Measurements from ENCODE around the gene ACKR2. TPM values are rescaled to one million over a fixed set of nuclear protein-coding genes. Genes with fewer than 3 reads are reported as not detected.

The ACKR2 gene
- total and polyA plus RNA-seq, 4 donors = 1.1 to 5.7 (median 3.5) TPM

GRCh38 chr3:42884324-42884723, 75.1 kb downstream of the ACKR2 start:
- TF ChIP-seq, protein P1, sequence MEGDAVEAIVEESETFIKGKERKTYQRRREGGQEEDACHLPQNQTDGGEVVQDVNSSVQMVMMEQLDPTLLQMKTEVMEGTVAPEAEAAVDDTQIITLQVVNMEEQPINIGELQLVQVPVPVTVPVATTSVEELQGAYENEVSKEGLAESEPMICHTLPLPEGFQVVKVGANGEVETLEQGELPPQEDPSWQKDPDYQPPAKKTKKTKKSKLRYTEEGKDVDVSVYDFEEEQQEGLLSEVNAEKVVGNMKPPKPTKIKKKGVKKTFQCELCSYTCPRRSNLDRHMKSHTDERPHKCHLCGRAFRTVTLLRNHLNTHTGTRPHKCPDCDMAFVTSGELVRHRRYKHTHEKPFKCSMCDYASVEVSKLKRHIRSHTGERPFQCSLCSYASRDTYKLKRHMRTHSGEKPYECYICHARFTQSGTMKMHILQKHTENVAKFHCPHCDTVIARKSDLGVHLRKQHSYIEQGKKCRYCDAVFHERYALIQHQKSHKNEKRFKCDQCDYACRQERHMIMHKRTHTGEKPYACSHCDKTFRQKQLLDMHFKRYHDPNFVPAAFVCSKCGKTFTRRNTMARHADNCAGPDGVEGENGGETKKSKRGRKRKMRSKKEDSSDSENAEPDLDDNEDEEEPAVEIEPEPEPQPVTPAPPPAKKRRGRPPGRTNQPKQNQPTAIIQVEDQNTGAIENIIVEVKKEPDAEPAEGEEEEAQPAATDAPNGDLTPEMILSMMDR (IDR thresholded peaks at IDR 0.05; ENCODE audit: control extremely low read depth, extremely low read depth) = no peak
- WGBS, 2 donors = 78 to 79% methylated on average over 2 of the region's 2 CpGs

DNA sequence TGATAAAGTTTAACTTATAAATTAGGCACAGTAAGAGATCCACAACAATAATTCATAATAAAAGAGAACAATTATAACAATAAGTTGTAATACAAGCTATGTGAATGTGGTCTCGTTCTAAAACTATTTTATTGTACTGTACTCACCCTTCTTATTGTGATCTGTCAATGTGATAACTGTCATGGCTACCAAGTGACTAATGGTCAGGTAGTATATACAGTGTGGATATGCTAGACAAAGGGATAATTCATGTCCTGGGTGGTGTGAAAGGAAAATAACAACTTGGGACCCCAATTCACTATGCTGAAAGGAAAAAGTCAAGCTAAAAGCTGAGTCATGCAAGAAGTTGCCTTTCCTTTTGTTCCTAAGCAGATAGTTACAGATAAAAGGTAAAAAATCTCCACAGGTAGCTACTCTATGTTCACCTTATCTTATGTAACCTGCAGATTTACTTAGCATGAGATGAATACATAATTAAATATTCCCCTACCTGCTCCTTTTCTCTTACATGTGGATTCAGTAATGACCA, 77.1 kb downstream of the ACKR2 start:
- WGBS, 2 donors = 76 to 78% methylated on average over 1 of the region's 1 CpG
- TF ChIP-seq, protein P1 (IDR thresholded peaks at IDR 0.05; ENCODE audit: control extremely low read depth, extremely low read depth) = no peak
- H3K27me3 ChIP-seq (ENCODE audit: control insufficient read depth in 3 of 3, insufficient read depth in 3 of 3, low read length in 2 of 3) = no peaks in the 10 kb centered on the region
- ATAC-seq (ENCODE audit: insufficient read depth, low FRiP score) = no peak
- H3K4me1 ChIP-seq (ENCODE audit: control insufficient read depth in 5 of 5, insufficient read depth in 5 of 5, low read length in 5 of 5) = peaks cover 0 to 2% (median 0%) of the 10 kb centered on the region in 5 donors
- no peak overlapping the region for H3K27ac ChIP-seq (ENCODE audit: low read depth in 1 of 2, low read length in 1 of 2)
- no peak for DNase-seq
- no peak overlapping the region for H3K9ac ChIP-seq (ENCODE audit: insufficient read depth in 1 of 2, low read length in 2 of 2)
- H3K36me3 ChIP-seq (ENCODE audit: control insufficient read depth in 4 of 4, insufficient read depth in 4 of 4, low read length in 4 of 4) = no peaks in the 10 kb centered on the region
- no peaks in the 10 kb centered on the region for H3K9me3 ChIP-seq (ENCODE audit: control insufficient read depth in 4 of 4, insufficient read depth in 3 of 4, low read length in 3 of 4)
- H3K4me3 ChIP-seq = no peak overlapping the region

More at GRCh38 chr3:42884324-42884723, 75.1 kb downstream of the ACKR2 start:
- Histone ChIP-seq H3K9me3 (ENCODE audit: control insufficient read depth in 4 of 4, insufficient read depth in 3 of 4, low read length in 3 of 4) (no peaks in the 10 kb centered on the region), H3K4me3 (no peak overlapping the region), H3K9ac (ENCODE audit: insufficient read depth in 1 of 2, low read length in 2 of 2) (no peak overlapping the region), H3K36me3 (ENCODE audit: control insufficient read depth in 4 of 4, insufficient read depth in 4 of 4, low read length in 4 of 4) (no peaks in the 10 kb centered on the region), H3K4me1 (ENCODE audit: control insufficient read depth in 5 of 5, insufficient read depth in 5 of 5, low read length in 5 of 5) (peaks cover 0 to 8% (median 3%) of the 10 kb centered on the region in 5 donors), H3K27ac (ENCODE audit: low read depth in 1 of 2, low read length in 1 of 2) (no peak overlapping the region), H3K27me3 (ENCODE audit: control insufficient read depth in 3 of 3, insufficient read depth in 3 of 3, low read length in 2 of 3) (no peaks in the 10 kb centered on the region)
- no peak for ATAC-seq (ENCODE audit: insufficient read depth, low FRiP score)
- no peak for DNase-seq

DNA sequence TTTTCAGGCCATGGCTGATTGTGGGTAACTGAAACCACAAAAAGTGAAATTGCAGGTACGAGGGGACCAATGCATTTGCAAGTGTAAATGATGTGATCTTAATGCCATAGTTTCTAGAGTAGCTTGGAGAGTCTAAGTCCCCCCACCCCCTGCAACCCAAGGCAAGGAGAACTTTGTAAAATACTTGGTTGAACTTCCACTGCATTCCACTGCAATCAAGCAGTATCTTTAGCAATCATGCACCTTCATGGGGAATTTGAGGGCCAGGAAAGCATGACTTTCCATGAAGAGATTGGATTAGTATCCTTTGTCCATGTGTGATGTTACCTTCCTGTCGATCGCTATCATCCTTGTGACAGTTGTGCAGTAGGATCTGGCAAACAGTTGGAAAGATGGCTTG, 77.8 kb downstream of the ACKR2 start:
- no peak overlapping the region for H3K4me3 ChIP-seq
- 82 to 87% methylated on average over 3 of the region's 3 CpGs for WGBS, 2 donors
- H3K9ac ChIP-seq (ENCODE audit: insufficient read depth in 1 of 2, low read length in 2 of 2) = no peak overlapping the region
- no peaks in the 10 kb centered on the region for H3K36me3 ChIP-seq (ENCODE audit: control insufficient read depth in 4 of 4, insufficient read depth in 4 of 4, low read length in 4 of 4)
- no peak for DNase-seq
- no peak overlapping the region for H3K27ac ChIP-seq (ENCODE audit: low read depth in 1 of 2, low read length in 1 of 2)
- H3K4me1 ChIP-seq (ENCODE audit: control insufficient read depth in 5 of 5, insufficient read depth in 5 of 5, low read length in 5 of 5) = no peaks in the 10 kb centered on the region
- no peak for ATAC-seq (ENCODE audit: insufficient read depth, low FRiP score)
- no peaks in the 10 kb centered on the region for H3K9me3 ChIP-seq (ENCODE audit: control insufficient read depth in 4 of 4, insufficient read depth in 3 of 4, low read length in 3 of 4)
- TF ChIP-seq, protein P1 (IDR thresholded peaks at IDR 0.05; ENCODE audit: control extremely low read depth, extremely low read depth) = no peak
- H3K27me3 ChIP-seq (ENCODE audit: control insufficient read depth in 3 of 3, insufficient read depth in 3 of 3, low read length in 2 of 3) = no peaks in the 10 kb centered on the region

- DNase-seq (no peak), ATAC-seq (ENCODE audit: insufficient read depth, low FRiP score) (no peak)
- TF ChIP-seq, protein P1 (IDR thresholded peaks at IDR 0.05; ENCODE audit: control extremely low read depth, extremely low read depth) = no peak
- Histone ChIP-seq H3K27me3 (ENCODE audit: control insufficient read depth in 3 of 3, insufficient read depth in 3 of 3, low read length in 2 of 3) (no peaks in the 10 kb centered on the region), H3K4me3 (no peak overlapping the region), H3K4me1 (ENCODE audit: control insufficient read depth in 5 of 5, insufficient read depth in 5 of 5, low read length in 5 of 5) (no peaks in the 10 kb centered on the region), H3K36me3 (ENCODE audit: control insufficient read depth in 4 of 4, insufficient read depth in 4 of 4, low read length in 4 of 4) (no peaks in the 10 kb centered on the region), H3K9ac (ENCODE audit: insufficient read depth in 1 of 2, low read length in 2 of 2) (no peak overlapping the region), H3K27ac (ENCODE audit: low read depth in 1 of 2, low read length in 1 of 2) (no peak overlapping the region), H3K9me3 (ENCODE audit: control insufficient read depth in 4 of 4, insufficient read depth in 3 of 4, low read length in 3 of 4) (no peaks in the 10 kb centered on the region)
- WGBS, 2 donors = 78 to 93% methylated on average over 2 of the region's 2 CpGs
These were observed 81.8 kb downstream of the ACKR2 start for GRCh38 chr3:42891042-42891441.

All from lung (tissue), 12 donors.